SK-N-SH (cell line): ENCODE measurements around the gene CROT. TPM values are rescaled to one million over a fixed set of nuclear protein-coding genes. Genes with fewer than 3 reads are reported as not detected.

Experiments
- CTCF ChIA-PET: fragments of 300-600, 350-600 bp; formaldehyde crosslinking; extraction: SDS; loops from one replicate; lab custom pipeline; 2021; lab: Yijun Ruan, JAX
- POLR2A ChIA-PET: fragments of 350-600 bp; sonication (Branson Sonifier 250); formaldehyde crosslinking; extraction: SDS; loops from one replicate; lab custom pipeline; 2020; ENCODE audit warnings: antibody characterized with exemption, inconsistent platforms; lab: Yijun Ruan, JAX
- DNase-seq: peaks from one replicate; pipeline ENCODE4 v3.0.0; 2012
- H2AFZ ChIP-seq: fragments of 200-600 bp; sonication (generic); 2 replicates; pipeline ENCODE4 v1.8.1; 2016; ENCODE audit warnings: antibody characterized with exemption, mild to moderate bottlenecking, low read depth
- H3F3A ChIP-seq: fragments of 200-600 bp; sonication (generic); replicated peaks from 2 replicates; pipeline ENCODE3; 2016; ENCODE audit warnings: antibody characterized with exemption, mild to moderate bottlenecking; ENCODE audit not compliant: insufficient read depth
- H3K27ac ChIP-seq, 2 experiments: fragments of 200-500 bp in 1 of 2; fragments of 200-600 bp in 1 of 2; sonication (Bioruptor generic) in 1 of 2; sonication (generic), shearing (Covaris generic) in 1 of 2; 2 replicates each; pipeline versions ENCODE4 v1.5.1 to v1.6.1; 2014 to 2016; ENCODE audit warnings: low read depth in 2 of 2, inconsistent platforms in 1 of 2, low read length in 1 of 2, mild to moderate bottlenecking in 1 of 2, mixed read lengths in 1 of 2
- H3K27me3 ChIP-seq: fragments of 200-600 bp; sonication (generic), shearing (Covaris generic); 2 replicates; pipeline ENCODE4 v1.6.1; 2016; ENCODE audit warnings: mixed run types; ENCODE audit not compliant: insufficient read depth
- H3K36me3 ChIP-seq, 2 experiments: fragments of 200-500 bp in 1 of 2; fragments of 200-600 bp in 1 of 2; sonication (Bioruptor generic) in 1 of 2; sonication (generic) in 1 of 2; replicated peaks in 1 of 2; 2 replicates each; pipeline versions ENCODE3 to v1.5.1; 2014 to 2016; ENCODE audit warnings: low read length in 1 of 2, mild to moderate bottlenecking in 1 of 2; ENCODE audit not compliant: insufficient read depth in 2 of 2, control insufficient read depth in 1 of 2
- H3K4me1 ChIP-seq, 2 experiments: fragments of 200-500 bp in 1 of 2; fragments of 200-600 bp in 1 of 2; sonication (Bioruptor generic) in 1 of 2; sonication (generic), shearing (Covaris generic) in 1 of 2; 2 replicates each; pipeline versions ENCODE4 v1.5.1 to v1.6.1; 2014 to 2016; ENCODE audit warnings: low read depth in 1 of 2, low read length in 1 of 2, mixed run types in 1 of 2; ENCODE audit not compliant: insufficient read depth in 2 of 2, control insufficient read depth in 1 of 2
- H3K4me2 ChIP-seq: fragments of 200-600 bp; sonication (generic), shearing (Covaris generic); 2 replicates; pipeline ENCODE4 v1.6.1; 2017; ENCODE audit warnings: mixed run types
- H3K4me3 ChIP-seq, 2 experiments: fragments of 200-500 bp in 1 of 2; fragments of 200-600 bp in 1 of 2; sonication (Bioruptor generic) in 1 of 2; sonication (generic), shearing (Covaris generic) in 1 of 2; 2 replicates each; pipeline versions ENCODE4 v1.5.1 to v1.8.1; 2014 to 2016; ENCODE audit warnings: low read depth in 2 of 2, inconsistent platforms in 1 of 2, low read length in 1 of 2, mild to moderate bottlenecking in 1 of 2, mixed read lengths in 1 of 2, moderate library complexity in 1 of 2
- H3K79me2 ChIP-seq: fragments of 200-600 bp; sonication (generic); 2 replicates; pipeline ENCODE4 v1.8.1; 2017; ENCODE audit warnings: mild to moderate bottlenecking; ENCODE audit not compliant: insufficient read depth
- H3K9ac ChIP-seq: fragments of 200-600 bp; sonication (generic); 2 replicates; pipeline ENCODE4 v1.6.1; 2017; ENCODE audit warnings: mixed run types
- H3K9me2 ChIP-seq: fragments of 200-600 bp; sonication (generic); 2 replicates; pipeline ENCODE4 v1.6.1; 2017; ENCODE audit warnings: mixed run types
- H3K9me3 ChIP-seq: fragments of 200-600 bp; sonication (generic); 2 replicates; pipeline ENCODE4 v1.6.1; 2017; ENCODE audit warnings: mixed run types, mild to moderate bottlenecking, moderate library complexity
- H4K20me1 ChIP-seq: fragments of 200-600 bp; sonication (generic); 2 replicates; pipeline ENCODE4 v1.6.1; 2017; ENCODE audit warnings: mild to moderate bottlenecking, mixed run types; ENCODE audit not compliant: insufficient read depth
- EP300 ChIP-seq, 2 experiments: IDR thresholded peaks; 2 replicates each; pipeline versions ENCODE4 v1.4.0 to v1.6.1; 2012; ENCODE audit warnings: borderline replicate concordance in 1 of 2, low read depth in 1 of 2, low read length in 1 of 2
- EZH2phosphoT487 ChIP-seq: fragments of 200-600 bp; sonication (generic); IDR thresholded peaks from 2 replicates; pipeline ENCODE4 v1.6.1; 2017; ENCODE audit warnings: low read depth, mixed run types, mild to moderate bottlenecking, antibody characterized with exemption, moderate library complexity, borderline replicate concordance
- FOSL2 ChIP-seq: IDR thresholded peaks from 2 replicates; pipeline ENCODE4 v1.4.0; 2012; ENCODE audit warnings: low read depth, mild to moderate bottlenecking, moderate library complexity, borderline replicate concordance
- GABPA ChIP-seq: IDR thresholded peaks from 2 replicates; pipeline ENCODE4 v1.4.0; 2012; ENCODE audit warnings: low read depth, mild to moderate bottlenecking
- MXI1 ChIP-seq: IDR thresholded peaks from 2 replicates; pipeline ENCODE4 v1.6.1; 2012; ENCODE audit warnings: mild to moderate bottlenecking, low read depth, low read length, improper control_type of control experiment
- NFIC ChIP-seq: IDR thresholded peaks from 2 replicates; pipeline ENCODE4 v1.4.0; 2012; ENCODE audit warnings: borderline replicate concordance
- NRF1 ChIP-seq: IDR thresholded peaks from 2 replicates; pipeline ENCODE4 v1.6.1; 2012; ENCODE audit warnings: low read depth, mild to moderate bottlenecking, low read length
- RCOR1 ChIP-seq: fragments of 150-350 bp; IDR thresholded peaks from 2 replicates; pipeline ENCODE4 v1.6.1; 2017; ENCODE audit warnings: antibody characterized with exemption, low read length
- SIN3A ChIP-seq: IDR thresholded peaks from 2 replicates; pipeline ENCODE4 v1.6.1; 2012; ENCODE audit warnings: low read depth, mild to moderate bottlenecking, low read length, moderate library complexity, borderline replicate concordance
- TEAD4 ChIP-seq: IDR thresholded peaks from 2 replicates; pipeline ENCODE4 v1.4.0; 2012; ENCODE audit warnings: mild to moderate bottlenecking, borderline replicate concordance; ENCODE audit not compliant: insufficient read depth
- WGBS: methylation state at CpG from one replicate; pipeline ENCODE4 v1.1.6; 2017; ENCODE audit warnings: low lambda C conversion rate; 5-methylcytosine and 5-hydroxymethylcytosine counted together
- polyA plus RNA-seq, 3 experiments: library from polyadenylated mRNA; depleted of rRNA; stranded (reverse); fragments of >200 nt; gene quantifications; 2 replicates each; pipeline ENCODE4 v1.2.3, GENCODE V29; 2012
- TF ChIP-seq, protein P1 (sequence below): fragments of 150-350 bp; IDR thresholded peaks from 2 replicates; pipeline ENCODE4 v1.6.1; 2017; ENCODE audit warnings: antibody characterized with exemption, low read length, low read depth, borderline replicate concordance
- TF ChIP-seq, protein P2 (sequence below): IDR thresholded peaks from 2 replicates; pipeline ENCODE4; 2012
- TF ChIP-seq, protein P3 (sequence below): IDR thresholded peaks from 2 replicates; pipeline ENCODE4 v1.4.0; 2012; ENCODE audit warnings: low read depth, borderline replicate concordance
- TF ChIP-seq, protein P4 (sequence below): IDR thresholded peaks from 2 replicates; pipeline ENCODE4 v1.4.0; 2012; ENCODE audit warnings: low read depth, borderline replicate concordance

Gene CROT
- polyA plus RNA-seq, 1 of the 3 experiments (the other 2 are of a cell fraction): 7.9 TPM

GRCh38 chr7:87342231-87342630, 3.2 kb upstream of the CROT start:
- no peak overlapping the region for H3K4me3 ChIP-seq
- H3K79me2 ChIP-seq: peaks cover 29% of the 10 kb centered on the region
- H3K9me3 ChIP-seq: no peaks in the 10 kb centered on the region
- peaks cover 17% of the 10 kb centered on the region for H3F3A ChIP-seq
- no peaks in the 10 kb centered on the region; the same call in 1 of the 2 replicates for H3K9me2 ChIP-seq
- H3K4me2 ChIP-seq: peak overlapping the region; percentile 90; the same call in 1 of the 2 replicates
- H3K4me1 ChIP-seq: peaks cover 19 to 36% of the 10 kb centered on the region in 2 experiments; a peak in 3 of 4 replicates
- POLR2A ChIA-PET: no interaction called here
- no peaks in the 10 kb centered on the region for H3K27me3 ChIP-seq
- H2AFZ ChIP-seq: no peak overlapping the region
- no peak overlapping the region for H3K27ac ChIP-seq
- H4K20me1 ChIP-seq: no peaks in the 10 kb centered on the region
- TF ChIP-seq FOSL2 (0 out of 2 replicates have a peak, but pooled peaks have one; percentile 1), MXI1 (no peak)
- TF ChIP-seq, protein P1, sequence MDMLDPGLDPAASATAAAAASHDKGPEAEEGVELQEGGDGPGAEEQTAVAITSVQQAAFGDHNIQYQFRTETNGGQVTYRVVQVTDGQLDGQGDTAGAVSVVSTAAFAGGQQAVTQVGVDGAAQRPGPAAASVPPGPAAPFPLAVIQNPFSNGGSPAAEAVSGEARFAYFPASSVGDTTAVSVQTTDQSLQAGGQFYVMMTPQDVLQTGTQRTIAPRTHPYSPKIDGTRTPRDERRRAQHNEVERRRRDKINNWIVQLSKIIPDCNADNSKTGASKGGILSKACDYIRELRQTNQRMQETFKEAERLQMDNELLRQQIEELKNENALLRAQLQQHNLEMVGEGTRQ: no peak
- CTCF ChIA-PET: no interaction called here
- no peak overlapping the region for H3K9ac ChIP-seq
- no peak for DNase-seq
- H3K36me3 ChIP-seq: peaks cover 17 to 18% of the 10 kb centered on the region in 2 experiments
- 95% methylated on average over 3 of the region's 3 CpGs for WGBS

GRCh38 chr7:87344446-87344845, 1.0 kb upstream of the CROT start:
- no peaks in the 10 kb centered on the region for H3K9me3 ChIP-seq
- no peak for DNase-seq
- TF ChIP-seq, protein P2, sequence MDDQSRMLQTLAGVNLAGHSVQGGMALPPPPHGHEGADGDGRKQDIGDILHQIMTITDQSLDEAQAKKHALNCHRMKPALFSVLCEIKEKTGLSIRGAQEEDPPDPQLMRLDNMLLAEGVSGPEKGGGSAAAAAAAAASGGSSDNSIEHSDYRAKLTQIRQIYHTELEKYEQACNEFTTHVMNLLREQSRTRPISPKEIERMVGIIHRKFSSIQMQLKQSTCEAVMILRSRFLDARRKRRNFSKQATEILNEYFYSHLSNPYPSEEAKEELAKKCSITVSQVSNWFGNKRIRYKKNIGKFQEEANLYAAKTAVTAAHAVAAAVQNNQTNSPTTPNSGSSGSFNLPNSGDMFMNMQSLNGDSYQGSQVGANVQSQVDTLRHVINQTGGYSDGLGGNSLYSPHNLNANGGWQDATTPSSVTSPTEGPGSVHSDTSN: 0 out of 2 replicates have a peak, but pooled peaks have one; percentile 8
- no peak for TF ChIP-seq MXI1
- TF ChIP-seq SIN3A: no peak
- TF ChIP-seq, all 33 proteins: peak for 1

GRCh38 chr7:87345962-87346371, 503 bp downstream of the CROT start:
- POLR2A ChIA-PET: interaction anchor here (1.1 kb wide), 1 partner anchor 32 kb away, joined by 3 read pairs; no protein-coding TSS in a partner anchor
- Histone ChIP-seq H3K9me2 (no peaks in the 10 kb centered on the region), H3K9me3 (no peaks in the 10 kb centered on the region), H2AFZ (peak overlapping the region; percentile 84), H3K9ac (peak overlapping the region; percentile 67), H3K4me2 (peak overlapping the region; percentile 90), H3K4me1 (peaks cover 19 to 37% of the 10 kb centered on the region in 2 experiments; a peak in 3 of 4 replicates), H3K36me3 (peaks cover 20 to 34% of the 10 kb centered on the region in 2 experiments), H3K27ac (peak overlapping the region; percentile 71 to 96; a peak in 3 of 4 replicates), H4K20me1 (no peaks in the 10 kb centered on the region), H3K27me3 (no peaks in the 10 kb centered on the region), H3K4me3 (peak overlapping the region; percentile 76 to 99), H3F3A (peaks cover 17% of the 10 kb centered on the region), H3K79me2 (peaks cover 29% of the 10 kb centered on the region)
- DNase-seq: no peak
- WGBS: 22% methylated on average over 8 of the region's 8 CpGs
- CTCF ChIA-PET: interaction anchor here (0.9 to 2.5 kb wide), 8 partner anchors 14 to 70 kb away, joined by 3 to 13 read pairs (median 4); no protein-coding TSS in a partner anchor
- TF ChIP-seq SIN3A (no peak), EP300 (IDR thresholded peaks at IDR 0.05; ENCODE audit: borderline replicate concordance in 1 of 2, low read depth in 1 of 2, low read length in 1 of 2) (no peak), MXI1 (no peak), GABPA (no peak), EZH2phosphoT487 (no peak), NFIC (no peak), FOSL2 (no peak), NRF1 (no peak), RCOR1 (no peak), TEAD4 (no peak)
- TF ChIP-seq, protein P3, sequence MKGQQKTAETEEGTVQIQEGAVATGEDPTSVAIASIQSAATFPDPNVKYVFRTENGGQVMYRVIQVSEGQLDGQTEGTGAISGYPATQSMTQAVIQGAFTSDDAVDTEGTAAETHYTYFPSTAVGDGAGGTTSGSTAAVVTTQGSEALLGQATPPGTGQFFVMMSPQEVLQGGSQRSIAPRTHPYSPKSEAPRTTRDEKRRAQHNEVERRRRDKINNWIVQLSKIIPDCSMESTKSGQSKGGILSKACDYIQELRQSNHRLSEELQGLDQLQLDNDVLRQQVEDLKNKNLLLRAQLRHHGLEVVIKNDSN: no peak
- TF ChIP-seq, protein P4, sequence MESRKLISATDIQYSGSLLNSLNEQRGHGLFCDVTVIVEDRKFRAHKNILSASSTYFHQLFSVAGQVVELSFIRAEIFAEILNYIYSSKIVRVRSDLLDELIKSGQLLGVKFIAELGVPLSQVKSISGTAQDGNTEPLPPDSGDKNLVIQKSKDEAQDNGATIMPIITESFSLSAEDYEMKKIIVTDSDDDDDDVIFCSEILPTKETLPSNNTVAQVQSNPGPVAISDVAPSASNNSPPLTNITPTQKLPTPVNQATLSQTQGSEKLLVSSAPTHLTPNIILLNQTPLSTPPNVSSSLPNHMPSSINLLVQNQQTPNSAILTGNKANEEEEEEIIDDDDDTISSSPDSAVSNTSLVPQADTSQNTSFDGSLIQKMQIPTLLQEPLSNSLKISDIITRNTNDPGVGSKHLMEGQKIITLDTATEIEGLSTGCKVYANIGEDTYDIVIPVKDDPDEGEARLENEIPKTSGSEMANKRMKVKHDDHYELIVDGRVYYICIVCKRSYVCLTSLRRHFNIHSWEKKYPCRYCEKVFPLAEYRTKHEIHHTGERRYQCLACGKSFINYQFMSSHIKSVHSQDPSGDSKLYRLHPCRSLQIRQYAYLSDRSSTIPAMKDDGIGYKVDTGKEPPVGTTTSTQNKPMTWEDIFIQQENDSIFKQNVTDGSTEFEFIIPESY: no peak

More at GRCh38 chr7:87344446-87344845, 1.0 kb upstream of the CROT start:
- H3K9ac ChIP-seq: peak overlapping the region; percentile 67
- peak overlapping the region; percentile 71 to 96 for H3K27ac ChIP-seq
- H3K9me2 ChIP-seq: no peaks in the 10 kb centered on the region
- H3F3A ChIP-seq: peaks cover 17% of the 10 kb centered on the region
- peak overlapping the region; percentile 90 for H3K4me2 ChIP-seq
- H3K79me2 ChIP-seq: peaks cover 29% of the 10 kb centered on the region
- 15% methylated on average over 2 of the region's 2 CpGs for WGBS
- peaks cover 19 to 37% of the 10 kb centered on the region in 2 experiments; a peak in 3 of 4 replicates for H3K4me1 ChIP-seq
- H4K20me1 ChIP-seq: no peaks in the 10 kb centered on the region
- H3K4me3 ChIP-seq: peak overlapping the region; percentile 76 to 99
- peaks cover 14 to 28% of the 10 kb centered on the region in 2 experiments for H3K36me3 ChIP-seq
- H2AFZ ChIP-seq: peak overlapping the region; percentile 84
- POLR2A ChIA-PET: no interaction called here
- no peaks in the 10 kb centered on the region for H3K27me3 ChIP-seq
- CTCF ChIA-PET: interaction anchor here (2.5 kb wide), 1 partner anchor 72 kb away, joined by 13 read pairs; no protein-coding TSS in a partner anchor
